HepG2 (cell line): ENCODE data around the gene OGG1. TPM values are rescaled to one million over a fixed set of nuclear protein-coding genes. Genes with fewer than 3 reads are reported as not detected.

Experiments used
- ATAC-seq: fragments of 200-7000 bp; cut with Tn5 transposase; 3 replicates; pipeline ENCODE4 v1.9.1; 2020; ENCODE audit warnings: mild to moderate bottlenecking, moderate library complexity
- BruUV-seq: library from RNA; stranded (reverse); fragments of 400-500 nt; replicated peaks from 2 replicates; lab custom pipeline; 2021; lab: Mats Ljungman, UMichigan
- CTCF ChIA-PET: fragments of 300-600 bp; formaldehyde crosslinking; extraction: SDS; loops from one replicate; lab custom pipeline; 2021; ENCODE audit warnings: low total read pairs, inconsistent platforms, low intra/inter-chr PET ratio; lab: Yijun Ruan, JAX
- POLR2A ChIA-PET: fragments of 350-600 bp; sonication (Branson Sonifier 250); formaldehyde crosslinking; loops from one replicate; lab custom pipeline; 2020; ENCODE audit warnings: antibody characterized with exemption, inconsistent platforms; lab: Yijun Ruan, JAX
- DNase-seq: peaks from one replicate; pipeline ENCODE4 v3.0.0-alpha.2; 2015; ENCODE audit warnings: low spot score
- FAIRE-seq: peaks from 3 replicates; lab custom pipeline; 2011; peaks lifted over from hg19 to GRCh38; lab: Jason Lieb, UNC
- H2AFZ ChIP-seq: one replicate; pipeline ENCODE4 v1.6.1; 2011; ENCODE audit warnings: low read length, inconsistent platforms
- H3K27ac ChIP-seq: fragments of 300-600 bp; 3 replicates; pipeline ENCODE4 v1.8.0; 2011; ENCODE audit warnings: mixed run types, mild to moderate bottlenecking, mixed read lengths, low read length, inconsistent platforms; ENCODE audit not compliant: insufficient read depth; ENCODE audit errors: extremely low read length
- H3K27me3 ChIP-seq, 2 experiments: fragments of 200-600 bp in 1 of 2; 2 replicates in 1 of 2; 3 replicates in 1 of 2; pipeline versions ENCODE4 v1.6.0 to v1.8.0; 2011; ENCODE audit warnings: low read length in 2 of 2, mild to moderate bottlenecking in 2 of 2, moderate library complexity in 2 of 2, inconsistent platforms in 1 of 2; ENCODE audit not compliant: insufficient read depth in 2 of 2, control insufficient read depth in 1 of 2
- H3K36me3 ChIP-seq, 2 experiments: fragments of 200-600 bp in 1 of 2; replicated peaks in 1 of 2; 2 replicates in 1 of 2; 3 replicates in 1 of 2; pipeline versions ENCODE4 v1.5.1 to v1.8.0; 2011; ENCODE audit warnings: low read length in 2 of 2, inconsistent platforms in 1 of 2; ENCODE audit not compliant: insufficient read depth in 2 of 2, control insufficient read depth in 1 of 2
- H3K4me1 ChIP-seq: 2 replicates; pipeline ENCODE4 v1.5.1; 2012; ENCODE audit warnings: low read length, inconsistent platforms; ENCODE audit not compliant: insufficient read depth
- H3K4me2 ChIP-seq: 2 replicates; pipeline ENCODE4 v1.6.0; 2011; ENCODE audit warnings: low read depth, low read length, inconsistent platforms
- H3K4me3 ChIP-seq, 3 experiments: fragments of 200-600 bp in 1 of 3; sonication (generic), shearing (Covaris generic) in 1 of 3; replicated peaks in 1 of 3; 2 replicates each; pipeline ENCODE4 v1.5.1; 2011 to 2016; ENCODE audit warnings: low read length in 3 of 3, inconsistent platforms in 2 of 3, low read depth in 2 of 3, mild to moderate bottlenecking in 2 of 3, control low read depth in 1 of 3, mixed read lengths in 1 of 3; ENCODE audit not compliant: insufficient read depth in 1 of 3
- H3K79me2 ChIP-seq: one replicate; pipeline ENCODE4 v1.6.1; 2011; ENCODE audit warnings: low read length, inconsistent platforms; ENCODE audit not compliant: insufficient read depth
- H3K9ac ChIP-seq: 2 replicates; pipeline ENCODE4 v1.6.0; 2011; ENCODE audit warnings: mild to moderate bottlenecking, low read depth, low read length, inconsistent platforms; ENCODE audit not compliant: insufficient read depth
- H3K9me3 ChIP-seq: 2 replicates; pipeline ENCODE4 v1.5.1; 2012; ENCODE audit warnings: mild to moderate bottlenecking, low read length
- H4K20me1 ChIP-seq: 2 replicates; pipeline ENCODE4 v1.6.0; 2011; ENCODE audit warnings: inconsistent platforms, mild to moderate bottlenecking, low read length, moderate library complexity; ENCODE audit not compliant: insufficient read depth
- FOXP1 ChIP-seq, 2 experiments: fragments of 450-650 bp in 1 of 2; IDR thresholded peaks; 2 replicates each; pipeline ENCODE4 v1.6.1; 2017 to 2018; ENCODE audit warnings: antibody characterized with exemption in 1 of 2
- KLF11 ChIP-seq: IDR thresholded peaks from 2 replicates; pipeline ENCODE4 v1.6.1; 2016; ENCODE audit warnings: missing compliant biosample characterization
- MZF1 ChIP-seq: sonication (generic); formaldehyde crosslinking; IDR thresholded peaks from 2 replicates; pipeline ENCODE4 v1.8.1; 2023; ENCODE audit warnings: mild to moderate bottlenecking, missing genetic modification reagents, borderline replicate concordance
- NR3C1 ChIP-seq: sonication (generic); formaldehyde crosslinking; IDR thresholded peaks from 2 replicates; pipeline ENCODE4 v1.4.0; 2020; ENCODE audit warnings: missing genetic modification reagents
- RBFOX2 ChIP-seq: fragments of 200-400 bp; formaldehyde crosslinking; IDR thresholded peaks from 2 replicates; pipeline ENCODE4 v1.6.1; 2017; ENCODE audit warnings: low read depth, mild to moderate bottlenecking, low read length
- WGBS: methylation state at CpG from one replicate; pipeline ENCODE4 v1.1.6; 2017; ENCODE audit warnings: low lambda C conversion rate; 5-methylcytosine and 5-hydroxymethylcytosine counted together
- in situ Hi-C: cut with HindIII; loops from 2 replicates; pipeline ENCODE4 v1.10.0; 2017; ENCODE audit warnings: low pct_unique_long_range_greater_than_20kb; ENCODE audit not compliant: extremely low pct_ligation_motif_present
- intact Hi-C: fragments of 100-400 bp; cut with micrococcal nuclease; formaldehyde crosslinking; loops from one replicate; pipeline ENCODE4 v1.10.0; 2022; ENCODE audit not compliant: unreplicated experiment
- polyA plus RNA-seq, 8 experiments: library from polyadenylated mRNA; depleted of rRNA in 3 of 8; stranded (reverse) in 7 of 8; unstranded in 1 of 8; fragments of >200 nt; fragmentation: Illumina TruSeq in 4 of 8; extraction: Trizol in 4 of 8; gene quantifications; 2 replicates each; pipeline versions ENCODE4 v1.2.1 to v1.2.3, GENCODE V29; 2011 to 2016; ENCODE audit warnings: low read depth in 4 of 8, missing spikeins in 1 of 8, mixed read lengths in 1 of 8; ENCODE audit not compliant: insufficient read depth in 1 of 8
- total RNA-seq, 5 experiments: library from RNA; depleted of rRNA; stranded (reverse); fragments of >200 nt; fragmentation: Illumina TruSeq; extraction: Trizol; gene quantifications; 2 replicates each; pipeline ENCODE4 v1.2.3, GENCODE V29; 2016; ENCODE audit warnings: low read depth in 1 of 5
- TF ChIP-seq, protein P1 (sequence below): sonication (generic); formaldehyde crosslinking; IDR thresholded peaks from 2 replicates; pipeline ENCODE4 v1.4.0; 2020; ENCODE audit warnings: missing genetic modification reagents
- TF ChIP-seq, protein P2 (sequence below): sonication (generic); formaldehyde crosslinking; IDR thresholded peaks from 2 replicates; pipeline ENCODE4 v1.8.1; 2023; ENCODE audit warnings: mild to moderate bottlenecking, inconsistent platforms, moderate library complexity, missing genetic modification reagents, borderline replicate concordance

OGG1 gene
- total and polyA plus RNA-seq, 2 of the 13 experiments (the other 11 are each of a cell fraction or from before 2014, with no cell fraction given): 28.7 to 33.2 TPM

DNA sequence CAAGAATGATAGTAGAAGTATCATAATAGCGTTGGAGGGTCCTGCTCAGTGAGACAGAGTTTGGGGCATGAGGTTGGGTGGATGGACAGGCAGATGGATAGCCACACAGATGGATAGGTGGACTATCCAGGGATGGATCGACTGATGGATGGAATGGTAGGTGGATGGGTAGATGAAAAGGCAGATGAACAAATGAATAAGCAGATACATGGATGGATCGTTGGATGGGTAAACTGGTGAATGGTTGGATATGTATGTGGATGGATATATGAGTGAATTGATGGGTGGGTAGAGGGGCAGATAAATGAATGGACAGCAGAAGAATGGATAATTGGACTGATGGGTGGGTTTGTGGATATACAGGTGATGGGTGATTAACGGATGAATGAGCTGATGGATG lies 36.6 kb upstream of the OGG1 start:
- TF ChIP-seq, protein P1, sequence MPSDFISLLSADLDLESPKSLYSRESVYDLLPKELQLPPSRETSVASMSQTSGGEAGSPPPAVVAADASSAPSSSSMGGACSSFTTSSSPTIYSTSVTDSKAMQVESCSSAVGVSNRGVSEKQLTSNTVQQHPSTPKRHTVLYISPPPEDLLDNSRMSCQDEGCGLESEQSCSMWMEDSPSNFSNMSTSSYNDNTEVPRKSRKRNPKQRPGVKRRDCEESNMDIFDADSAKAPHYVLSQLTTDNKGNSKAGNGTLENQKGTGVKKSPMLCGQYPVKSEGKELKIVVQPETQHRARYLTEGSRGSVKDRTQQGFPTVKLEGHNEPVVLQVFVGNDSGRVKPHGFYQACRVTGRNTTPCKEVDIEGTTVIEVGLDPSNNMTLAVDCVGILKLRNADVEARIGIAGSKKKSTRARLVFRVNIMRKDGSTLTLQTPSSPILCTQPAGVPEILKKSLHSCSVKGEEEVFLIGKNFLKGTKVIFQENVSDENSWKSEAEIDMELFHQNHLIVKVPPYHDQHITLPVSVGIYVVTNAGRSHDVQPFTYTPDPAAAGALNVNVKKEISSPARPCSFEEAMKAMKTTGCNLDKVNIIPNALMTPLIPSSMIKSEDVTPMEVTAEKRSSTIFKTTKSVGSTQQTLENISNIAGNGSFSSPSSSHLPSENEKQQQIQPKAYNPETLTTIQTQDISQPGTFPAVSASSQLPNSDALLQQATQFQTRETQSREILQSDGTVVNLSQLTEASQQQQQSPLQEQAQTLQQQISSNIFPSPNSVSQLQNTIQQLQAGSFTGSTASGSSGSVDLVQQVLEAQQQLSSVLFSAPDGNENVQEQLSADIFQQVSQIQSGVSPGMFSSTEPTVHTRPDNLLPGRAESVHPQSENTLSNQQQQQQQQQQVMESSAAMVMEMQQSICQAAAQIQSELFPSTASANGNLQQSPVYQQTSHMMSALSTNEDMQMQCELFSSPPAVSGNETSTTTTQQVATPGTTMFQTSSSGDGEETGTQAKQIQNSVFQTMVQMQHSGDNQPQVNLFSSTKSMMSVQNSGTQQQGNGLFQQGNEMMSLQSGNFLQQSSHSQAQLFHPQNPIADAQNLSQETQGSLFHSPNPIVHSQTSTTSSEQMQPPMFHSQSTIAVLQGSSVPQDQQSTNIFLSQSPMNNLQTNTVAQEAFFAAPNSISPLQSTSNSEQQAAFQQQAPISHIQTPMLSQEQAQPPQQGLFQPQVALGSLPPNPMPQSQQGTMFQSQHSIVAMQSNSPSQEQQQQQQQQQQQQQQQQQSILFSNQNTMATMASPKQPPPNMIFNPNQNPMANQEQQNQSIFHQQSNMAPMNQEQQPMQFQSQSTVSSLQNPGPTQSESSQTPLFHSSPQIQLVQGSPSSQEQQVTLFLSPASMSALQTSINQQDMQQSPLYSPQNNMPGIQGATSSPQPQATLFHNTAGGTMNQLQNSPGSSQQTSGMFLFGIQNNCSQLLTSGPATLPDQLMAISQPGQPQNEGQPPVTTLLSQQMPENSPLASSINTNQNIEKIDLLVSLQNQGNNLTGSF (CRISPR knock-in tag): no peak
- TF ChIP-seq MZF1 (CRISPR knock-in tag): no peak
- no peak for TF ChIP-seq KLF11 (CRISPR knock-in tag)
- no peak for TF ChIP-seq FOXP1 (IDR thresholded peaks at IDR 0.05)
- TF ChIP-seq FOXP1 (CRISPR knock-in tag; IDR thresholded peaks at IDR 0.05): no peak
- no peak for TF ChIP-seq RBFOX2
- TF ChIP-seq, protein P2, sequence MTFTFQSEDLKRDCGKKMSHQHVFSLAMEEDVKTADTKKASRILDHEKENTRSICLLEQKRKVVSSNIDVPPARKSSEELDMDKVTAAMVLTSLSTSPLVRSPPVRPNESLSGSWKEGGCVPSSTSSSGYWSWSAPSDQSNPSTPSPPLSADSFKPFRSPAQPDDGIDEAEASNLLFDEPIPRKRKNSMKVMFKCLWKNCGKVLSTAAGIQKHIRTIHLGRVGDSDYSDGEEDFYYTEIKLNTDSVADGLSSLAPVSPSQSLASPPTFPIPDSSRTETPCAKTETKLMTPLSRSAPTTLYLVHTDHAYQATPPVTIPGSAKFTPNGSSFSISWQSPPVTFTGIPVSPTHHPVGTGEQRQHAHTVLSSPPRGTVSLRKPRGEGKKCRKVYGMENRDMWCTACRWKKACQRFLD (CRISPR knock-in tag): no peak
- TF ChIP-seq NR3C1: no peak
- intact Hi-C loops (no loop called here), in situ Hi-C loops (no loop called here)
- POLR2A ChIA-PET: no interaction called here
- no peak for FAIRE-seq
- DNase-seq: no peak
- Histone ChIP-seq H3K4me3 (no peak overlapping the region), H4K20me1 (no peaks in the 10 kb centered on the region), H3K27ac (no peak overlapping the region), H3K36me3 (no peaks in the 10 kb centered on the region), H3K79me2 (no peaks in the 10 kb centered on the region), H3K9me3 (no peaks in the 10 kb centered on the region), H3K9ac (no peak overlapping the region), H2AFZ (no peak overlapping the region), H3K27me3 (peaks cover 5 to 27% of the 10 kb centered on the region in 2 experiments; a peak in 3 of 5 replicates), H3K4me1 (peaks cover 12% of the 10 kb centered on the region), H3K4me2 (no peak overlapping the region)
- CTCF ChIA-PET: no interaction called here
- 11% methylated on average over 4 of the region's 4 CpGs for WGBS
- BruUV-seq: no TSS peak
- ATAC-seq: no peak
